Suprapubic skin (tissue), 4 donors: ENCODE data around the gene BLACAT1. TPM values are rescaled to one million over a fixed set of nuclear protein-coding genes. Genes with fewer than 3 reads are reported as not detected.
A peak's percentile ranks its signal among the peaks of the same experiment; 100 is the strongest.

ENCODE experiments used
- DNase-seq, 2 donors: peaks; one replicate each; pipeline ENCODE4 v3.0.0-alpha.2; 2019; ENCODE audit warnings: low spot score in 2 of 2
- H3K27ac ChIP-seq: fragments of 200-600 bp; sonication (generic); one replicate; pipeline ENCODE4 v1.5.1; 2019
- H3K27me3 ChIP-seq: fragments of 200-600 bp; sonication (generic); one replicate; pipeline ENCODE4 v1.5.1; 2019
- H3K36me3 ChIP-seq: fragments of 200-600 bp; sonication (generic); one replicate; pipeline ENCODE4 v1.5.1; 2019
- H3K4me1 ChIP-seq: fragments of 200-600 bp; sonication (generic); one replicate; pipeline ENCODE4 v1.5.1; 2019
- H3K4me3 ChIP-seq: fragments of 200-600 bp; sonication (generic); one replicate; pipeline ENCODE4 v1.5.1; 2019; ENCODE audit warnings: mild to moderate bottlenecking
- H3K9me3 ChIP-seq: fragments of 200-600 bp; sonication (generic); one replicate; pipeline ENCODE4 v1.5.1; 2019
- EP300 ChIP-seq: sonication (generic); formaldehyde crosslinking; IDR thresholded peaks from one replicate; pipeline ENCODE4 v1.6.1; 2017; ENCODE audit warnings: antibody characterized with exemption
- POLR2A ChIP-seq, 2 donors: fragments of 450-650 bp; IDR thresholded peaks; one replicate each; pipeline ENCODE4 v1.6.1; 2017; ENCODE audit warnings: antibody characterized with exemption in 2 of 2, mild to moderate bottlenecking in 2 of 2, moderate library complexity in 2 of 2
- POLR2AphosphoS5 ChIP-seq, 3 donors: sonication (generic); formaldehyde crosslinking; IDR thresholded peaks; one replicate each; pipeline ENCODE4 v1.6.1; 2017; ENCODE audit warnings: antibody characterized with exemption in 3 of 3
- WGBS: methylation state at CpG from one replicate; pipeline ENCODE4 v1.1.5; 2018; 5-methylcytosine and 5-hydroxymethylcytosine counted together
- total RNA-seq, 4 donors: library from RNA; depleted of rRNA; stranded (reverse); fragments of >200 nt; gene quantifications; one replicate each; pipeline ENCODE4 v1.1.0, GENCODE V29; 2016
- TF ChIP-seq, protein P1 (sequence below), 2 donors: fragments of 200-600 bp in 1 of 2; fragments of 450-650 bp in 1 of 2; sonication (generic) in 1 of 2; IDR thresholded peaks; one replicate each; pipeline ENCODE4 v1.5.1; 2016 to 2019; ENCODE audit warnings: antibody characterized with exemption in 2 of 2, mild to moderate bottlenecking in 1 of 2, moderate library complexity in 1 of 2

Gene BLACAT1
- total RNA-seq, 4 donors from 2014 or later, result not detected

DNA sequence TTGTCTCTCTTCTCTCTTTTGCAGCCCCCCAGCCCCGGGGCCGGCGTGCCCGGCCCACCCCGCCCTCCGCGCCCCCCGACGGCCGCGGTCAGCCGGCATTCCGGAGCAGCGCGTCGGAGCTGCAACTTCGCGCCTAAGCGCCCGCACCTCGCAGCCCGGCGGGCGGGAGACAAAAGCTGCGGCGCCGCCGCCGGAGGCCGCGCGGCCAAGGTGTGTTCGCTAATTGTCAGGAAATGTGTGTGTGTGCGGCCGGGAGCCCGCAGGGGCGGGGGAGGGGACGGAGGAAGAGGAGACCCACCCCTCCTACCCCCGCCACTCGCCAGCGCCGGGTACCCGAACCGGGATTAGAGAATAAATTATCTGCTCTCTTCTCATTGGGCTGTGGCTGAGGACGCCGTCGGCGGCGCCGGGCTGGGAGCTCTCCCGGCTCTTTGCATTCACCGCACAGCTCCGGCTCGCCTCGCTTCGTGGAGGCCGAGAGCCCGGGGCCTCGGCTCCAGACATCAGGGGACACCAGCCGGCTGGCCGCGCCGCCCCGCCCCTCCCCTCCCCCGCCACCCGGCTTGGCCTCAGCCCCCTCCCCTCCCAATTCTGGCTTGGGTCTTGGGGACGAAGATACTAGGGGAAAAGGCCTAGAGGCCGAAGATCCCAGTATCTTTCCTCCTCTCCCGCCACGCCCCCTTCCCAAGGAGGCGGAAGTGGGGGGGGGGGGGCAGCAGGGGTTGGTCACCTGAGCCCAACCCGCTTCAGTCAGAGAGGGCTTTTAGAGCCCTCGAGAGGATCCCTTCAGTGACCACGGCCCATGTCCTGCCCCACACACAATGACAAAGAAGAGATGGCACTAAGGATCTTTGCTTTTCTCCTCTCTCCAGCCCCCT lies 1.3 kb upstream of the BLACAT1 start:
- TF ChIP-seq, protein P1, sequence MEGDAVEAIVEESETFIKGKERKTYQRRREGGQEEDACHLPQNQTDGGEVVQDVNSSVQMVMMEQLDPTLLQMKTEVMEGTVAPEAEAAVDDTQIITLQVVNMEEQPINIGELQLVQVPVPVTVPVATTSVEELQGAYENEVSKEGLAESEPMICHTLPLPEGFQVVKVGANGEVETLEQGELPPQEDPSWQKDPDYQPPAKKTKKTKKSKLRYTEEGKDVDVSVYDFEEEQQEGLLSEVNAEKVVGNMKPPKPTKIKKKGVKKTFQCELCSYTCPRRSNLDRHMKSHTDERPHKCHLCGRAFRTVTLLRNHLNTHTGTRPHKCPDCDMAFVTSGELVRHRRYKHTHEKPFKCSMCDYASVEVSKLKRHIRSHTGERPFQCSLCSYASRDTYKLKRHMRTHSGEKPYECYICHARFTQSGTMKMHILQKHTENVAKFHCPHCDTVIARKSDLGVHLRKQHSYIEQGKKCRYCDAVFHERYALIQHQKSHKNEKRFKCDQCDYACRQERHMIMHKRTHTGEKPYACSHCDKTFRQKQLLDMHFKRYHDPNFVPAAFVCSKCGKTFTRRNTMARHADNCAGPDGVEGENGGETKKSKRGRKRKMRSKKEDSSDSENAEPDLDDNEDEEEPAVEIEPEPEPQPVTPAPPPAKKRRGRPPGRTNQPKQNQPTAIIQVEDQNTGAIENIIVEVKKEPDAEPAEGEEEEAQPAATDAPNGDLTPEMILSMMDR (IDR thresholded peaks at IDR 0.05), result no peak
- no peak for DNase-seq
- peaks cover 22% of the 10 kb centered on the region for H3K4me1 ChIP-seq
- peak overlapping the region; percentile 36 for H3K4me3 ChIP-seq
- H3K27me3 ChIP-seq, result peaks cover 96% of the 10 kb centered on the region
- no peaks in the 10 kb centered on the region for H3K36me3 ChIP-seq
- H3K27ac ChIP-seq, result no peak overlapping the region
- WGBS, result 0% methylated on average over 23 of the region's 74 CpGs
- H3K9me3 ChIP-seq, result no peaks in the 10 kb centered on the region

DNA sequence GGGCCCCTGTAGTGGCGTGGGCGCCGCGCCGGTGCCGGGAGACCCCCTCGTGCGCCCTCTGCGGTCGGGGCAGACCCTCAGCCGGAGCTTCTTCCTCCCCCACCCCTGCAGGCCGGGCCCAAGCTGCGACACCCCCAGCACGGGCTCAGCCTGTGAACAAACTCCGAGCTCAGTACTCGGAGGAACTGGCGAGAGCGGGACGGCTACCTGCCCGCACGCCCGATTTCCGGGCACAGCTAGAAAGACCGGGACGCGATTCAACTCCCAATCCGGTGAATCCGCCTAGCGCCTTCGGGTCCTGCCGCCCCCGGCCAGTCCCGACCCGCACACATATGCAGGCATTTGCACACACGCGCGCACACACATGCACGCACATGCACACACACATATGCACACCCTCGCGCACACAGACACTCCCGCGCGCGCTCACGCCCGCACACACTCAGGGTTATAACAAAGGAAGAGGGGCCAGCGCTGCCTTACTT lies 580 bp upstream of the BLACAT1 start:
- Histone ChIP-seq H3K4me3 (peak overlapping the region; percentile 36), H3K4me1 (peaks cover 22% of the 10 kb centered on the region), H3K27me3 (peaks cover 99% of the 10 kb centered on the region), H3K9me3 (no peaks in the 10 kb centered on the region), H3K36me3 (no peaks in the 10 kb centered on the region), H3K27ac (no peak overlapping the region)
- 4% methylated on average over 14 of the region's 47 CpGs for WGBS
- TF ChIP-seq POLR2A (IDR thresholded peaks at IDR 0.05), result no peak
- no peak for TF ChIP-seq POLR2AphosphoS5 (IDR thresholded peaks at IDR 0.05)
- TF ChIP-seq EP300, result no peak
- TF ChIP-seq, protein P1 (IDR thresholded peaks at IDR 0.05), result no peak
- DNase-seq, result no peak

- TF ChIP-seq POLR2A (IDR thresholded peaks at IDR 0.05) (no peak), EP300 (no peak), POLR2AphosphoS5 (IDR thresholded peaks at IDR 0.05) (no peak)
- TF ChIP-seq, protein P1 (IDR thresholded peaks at IDR 0.05), result no peak
- Histone ChIP-seq H3K36me3 (no peaks in the 10 kb centered on the region), H3K27me3 (peaks cover 100% of the 10 kb centered on the region), H3K27ac (no peak overlapping the region), H3K4me3 (no peak overlapping the region), H3K9me3 (no peaks in the 10 kb centered on the region), H3K4me1 (peaks cover 25% of the 10 kb centered on the region)
- DNase-seq, result no peak
- 15% methylated on average over 6 of the region's 6 CpGs for WGBS
These were observed 926 bp downstream of the BLACAT1 start for GRCh38 chr1:205454903-205455335.

DNA sequence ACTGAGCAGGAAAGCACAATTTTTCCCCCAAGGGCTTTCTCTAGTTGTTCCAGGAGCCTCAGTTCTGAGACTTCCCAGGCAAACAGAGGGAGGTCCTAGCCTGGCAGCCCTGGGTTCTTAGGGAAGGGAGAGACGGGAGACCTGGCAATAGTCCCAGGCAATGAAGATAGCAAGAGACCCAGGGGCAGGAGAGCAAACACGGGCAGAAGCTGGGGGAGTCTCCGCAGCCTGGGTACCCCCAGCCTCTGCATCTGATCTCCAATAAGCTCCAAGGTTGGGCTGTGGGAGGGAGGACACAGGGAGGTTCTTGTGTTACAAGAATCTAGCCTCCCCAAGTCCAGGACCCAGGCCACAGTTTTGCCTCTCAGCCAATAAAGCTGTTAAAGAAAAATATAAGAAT lies 2.4 kb downstream of the BLACAT1 start:
- TF ChIP-seq POLR2A (IDR thresholded peaks at IDR 0.05) (no peak), POLR2AphosphoS5 (IDR thresholded peaks at IDR 0.05) (no peak), EP300 (no peak)
- TF ChIP-seq, protein P1 (IDR thresholded peaks at IDR 0.05), result no peak
- Histone ChIP-seq H3K9me3 (no peaks in the 10 kb centered on the region), H3K27me3 (peaks cover 100% of the 10 kb centered on the region), H3K36me3 (no peaks in the 10 kb centered on the region), H3K4me3 (no peak overlapping the region), H3K27ac (no peak overlapping the region), H3K4me1 (peaks cover 34% of the 10 kb centered on the region)
- 40% methylated on average over 3 of the region's 3 CpGs for WGBS
- DNase-seq, result no peak

- Histone ChIP-seq H3K4me3 (no peak overlapping the region), H3K9me3 (no peaks in the 10 kb centered on the region)
These were observed 2.9 kb downstream of the BLACAT1 start for GRCh38 chr1:205452933-205453332.

More at GRCh38 chr1:205452933-205453332, 2.9 kb downstream of the BLACAT1 start:
- H3K27me3 ChIP-seq, result peaks cover 100% of the 10 kb centered on the region
- WGBS, result 66% methylated on average over 3 of the region's 5 CpGs
- H3K27ac ChIP-seq, result no peak overlapping the region
- no peak for DNase-seq
- H3K36me3 ChIP-seq, result no peaks in the 10 kb centered on the region
- TF ChIP-seq EP300, result no peak
- TF ChIP-seq, protein P1 (IDR thresholded peaks at IDR 0.05), result no peak
- TF ChIP-seq POLR2AphosphoS5 (IDR thresholded peaks at IDR 0.05), result no peak
- TF ChIP-seq POLR2A (IDR thresholded peaks at IDR 0.05), result no peak
- peaks cover 34% of the 10 kb centered on the region for H3K4me1 ChIP-seq
